Activated T-cell treated with anti-CD3 and anti-CD28 coated beads, Interleukin-2, amount 50 U/mL, for 48 hours (primary cell): ENCODE data around the gene TMEM63C.

Experiments used
- DNase-seq, 2 experiments: peaks; one replicate each; pipeline ENCODE4 v3.0.0-alpha.2; 2020

The TMEM63C gene, protein sequence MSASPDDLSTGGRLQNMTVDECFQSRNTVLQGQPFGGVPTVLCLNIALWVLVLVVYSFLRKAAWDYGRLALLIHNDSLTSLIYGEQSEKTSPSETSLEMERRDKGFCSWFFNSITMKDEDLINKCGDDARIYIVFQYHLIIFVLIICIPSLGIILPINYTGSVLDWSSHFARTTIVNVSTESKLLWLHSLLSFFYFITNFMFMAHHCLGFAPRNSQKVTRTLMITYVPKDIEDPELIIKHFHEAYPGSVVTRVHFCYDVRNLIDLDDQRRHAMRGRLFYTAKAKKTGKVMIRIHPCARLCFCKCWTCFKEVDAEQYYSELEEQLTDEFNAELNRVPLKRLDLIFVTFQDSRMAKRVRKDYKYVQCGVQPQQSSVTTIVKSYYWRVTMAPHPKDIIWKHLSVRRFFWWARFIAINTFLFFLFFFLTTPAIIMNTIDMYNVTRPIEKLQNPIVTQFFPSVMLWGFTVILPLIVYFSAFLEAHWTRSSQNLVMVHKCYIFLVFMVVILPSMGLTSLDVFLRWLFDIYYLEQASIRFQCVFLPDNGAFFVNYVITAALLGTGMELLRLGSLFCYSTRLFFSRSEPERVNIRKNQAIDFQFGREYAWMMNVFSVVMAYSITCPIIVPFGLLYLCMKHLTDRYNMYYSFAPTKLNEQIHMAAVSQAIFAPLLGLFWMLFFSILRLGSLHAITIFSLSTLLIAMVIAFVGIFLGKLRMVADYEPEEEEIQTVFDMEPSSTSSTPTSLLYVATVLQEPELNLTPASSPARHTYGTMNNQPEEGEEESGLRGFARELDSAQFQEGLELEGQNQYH

DNA sequence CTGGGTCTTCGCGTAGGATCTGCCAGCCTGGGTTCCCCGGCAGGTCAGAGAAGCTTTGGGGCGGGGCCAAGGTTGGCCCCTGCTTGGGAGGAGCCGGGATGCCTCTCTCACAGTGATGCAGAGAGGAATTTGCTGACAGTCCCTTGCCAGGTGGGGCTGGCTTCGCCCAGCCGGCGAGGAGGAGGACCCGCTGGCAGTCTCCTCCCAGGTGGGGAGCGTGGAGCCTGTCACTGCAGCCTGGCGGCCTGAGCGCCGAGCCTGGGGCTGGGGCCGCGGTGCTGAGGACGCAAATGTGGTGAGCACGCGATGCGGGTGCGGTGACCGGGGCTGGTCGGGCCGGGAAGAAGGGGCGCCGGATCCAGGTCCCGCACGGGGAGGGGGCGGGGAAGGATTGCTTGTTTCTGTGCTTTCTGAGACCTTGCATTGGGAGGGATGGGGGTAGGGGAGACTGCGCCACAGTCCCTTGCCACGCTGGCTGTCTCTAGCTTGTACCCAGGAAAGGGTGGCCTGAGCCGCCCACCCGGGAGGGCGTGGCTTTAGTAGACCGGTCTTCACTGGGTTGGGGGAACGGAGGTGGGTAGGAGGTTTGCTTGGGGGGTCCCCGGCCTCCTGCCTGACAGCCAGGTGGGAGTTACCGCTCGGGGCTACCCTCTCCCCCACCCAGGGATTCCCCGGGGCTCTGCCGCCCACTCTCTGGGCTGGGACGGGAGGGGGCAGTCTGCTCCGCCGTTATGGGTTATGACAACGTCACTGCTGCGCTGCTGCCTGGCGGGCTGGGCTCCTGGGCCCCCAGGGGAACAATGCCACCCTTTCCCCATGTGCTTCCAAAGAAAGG, at the start of gene TMEM63C:
TMEM63C (plus strand) TSS at position 196 of the 835 bp plus-strand sequence. CDS start 37,016 bp downstream, outside the sequence.
- DNase-seq = peak; percentile 72 to 82

DNA sequence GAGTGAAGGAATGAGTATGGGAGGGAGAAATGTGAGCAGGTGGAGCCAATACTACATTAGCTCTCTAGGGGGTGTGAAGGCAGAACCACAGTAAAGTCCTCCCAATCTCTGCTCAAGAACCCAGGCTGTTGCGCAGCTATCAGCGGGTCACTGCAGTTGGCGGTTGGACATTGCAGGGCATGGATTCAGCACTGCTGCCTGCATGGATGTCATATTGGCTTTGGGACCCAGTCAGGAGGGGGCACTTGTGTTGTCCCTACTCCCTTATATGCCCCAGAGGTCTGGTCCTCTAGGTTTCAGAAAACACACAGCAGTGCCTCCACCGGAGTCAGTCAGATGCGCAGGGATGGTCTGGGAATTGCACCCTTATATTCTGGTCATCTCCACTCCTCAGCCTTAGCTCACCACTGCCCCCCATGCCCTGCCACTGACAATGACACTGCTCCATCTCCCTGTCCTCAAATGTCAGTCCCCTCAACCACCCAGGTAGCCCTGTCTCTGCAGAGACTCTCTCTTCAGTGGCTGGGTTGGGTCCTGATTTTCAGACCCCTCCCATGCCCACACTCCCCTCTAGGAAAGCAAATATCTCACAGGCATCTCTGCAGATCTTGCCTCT, 49.6 kb upstream of the TMEM63C start:
- peak in 1 of 2 experiments; percentile 10 for DNase-seq

DNA sequence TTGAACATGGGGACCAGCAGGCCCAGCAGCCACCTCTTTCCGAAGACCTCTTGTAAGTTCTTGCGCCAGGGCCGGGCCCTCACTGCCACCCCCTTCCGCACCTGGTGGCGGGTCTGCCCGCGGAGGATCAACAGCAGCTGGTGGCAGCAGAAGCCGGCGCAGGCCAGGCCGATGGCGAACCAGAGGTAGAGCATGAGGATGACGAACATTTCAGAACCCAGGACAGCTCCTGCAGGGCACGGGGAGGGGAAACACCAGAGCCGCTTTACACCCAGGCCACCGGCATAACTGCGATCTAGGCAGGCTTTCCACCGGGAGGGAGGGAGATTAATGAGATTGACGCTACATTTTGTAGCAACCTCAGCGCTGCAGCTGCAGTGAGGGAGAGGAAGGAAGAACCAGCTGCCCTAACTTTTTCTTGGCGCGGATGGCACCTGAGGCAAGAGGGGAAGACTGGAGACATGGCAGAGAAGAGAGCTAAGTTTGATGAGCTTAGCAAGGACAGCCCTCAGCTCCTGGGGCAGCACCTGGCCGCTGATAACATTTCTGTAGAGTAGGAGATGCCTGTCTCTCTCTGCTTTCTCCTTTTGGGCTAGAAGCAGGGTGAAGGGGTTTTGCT, 47.8 kb upstream of the TMEM63C start:
- DNase-seq = peak; percentile 64 to 74

DNA sequence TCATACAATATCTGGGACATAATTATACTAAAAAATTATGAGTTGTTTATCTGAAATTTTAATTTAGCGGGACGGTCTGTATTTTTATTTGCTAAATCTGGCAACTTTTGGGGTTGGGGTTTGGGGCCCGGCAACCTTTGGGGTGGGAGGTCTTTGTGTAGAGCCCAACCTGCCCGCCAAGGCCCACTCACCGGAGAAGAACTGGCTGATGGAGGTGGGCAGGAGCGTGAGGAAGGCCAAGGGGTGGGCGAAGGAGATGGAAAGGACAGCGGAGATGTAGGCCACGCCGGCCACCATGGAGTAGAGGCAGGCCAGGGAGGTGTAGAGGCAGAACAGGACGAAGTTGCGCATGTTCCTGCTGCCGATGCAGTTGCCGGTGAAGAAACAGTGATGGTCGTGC, 42.6 kb upstream of the TMEM63C start:
- no peak for DNase-seq

DNA sequence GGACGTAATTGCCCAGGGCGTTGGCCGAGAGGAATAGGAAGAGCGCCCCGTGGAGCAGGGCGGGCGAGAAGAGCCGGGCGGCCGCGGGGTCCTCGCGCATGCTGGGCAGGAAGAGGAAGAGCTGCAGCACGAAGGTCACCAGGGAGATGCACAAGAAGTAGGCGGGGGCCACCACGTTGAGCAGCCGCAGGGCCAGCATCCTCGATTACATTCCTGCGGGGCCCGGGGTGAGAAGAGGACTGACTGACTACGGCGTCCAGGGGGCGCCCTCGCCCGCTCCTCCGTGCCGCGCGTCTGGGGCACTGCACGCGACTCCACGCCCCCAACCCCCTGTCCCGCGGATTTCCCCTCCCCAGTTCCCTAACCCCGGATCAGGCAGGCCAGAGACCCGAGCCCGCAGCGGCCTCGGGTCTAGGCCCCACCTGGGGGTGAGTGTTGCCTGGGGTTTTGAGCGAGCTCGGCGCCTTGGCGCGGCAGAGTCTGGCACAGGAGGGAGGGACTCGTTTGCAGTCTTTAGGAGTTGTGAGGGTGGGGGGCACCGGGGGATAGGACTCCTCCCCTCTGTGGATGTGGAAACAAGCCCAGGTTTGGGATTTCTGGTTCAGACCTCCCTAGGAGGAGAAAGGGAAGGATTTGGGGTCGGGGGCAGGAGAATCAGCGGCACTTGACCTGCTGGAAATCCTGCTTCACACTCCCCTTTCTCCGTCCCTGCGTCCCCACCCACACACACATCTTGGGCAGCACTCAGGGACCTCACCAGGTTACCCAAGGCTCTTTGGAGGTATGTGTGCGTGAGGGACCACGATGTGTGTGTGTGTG, 41.8 kb upstream of the TMEM63C start:
- peak; percentile 75 to 76 for DNase-seq

DNA sequence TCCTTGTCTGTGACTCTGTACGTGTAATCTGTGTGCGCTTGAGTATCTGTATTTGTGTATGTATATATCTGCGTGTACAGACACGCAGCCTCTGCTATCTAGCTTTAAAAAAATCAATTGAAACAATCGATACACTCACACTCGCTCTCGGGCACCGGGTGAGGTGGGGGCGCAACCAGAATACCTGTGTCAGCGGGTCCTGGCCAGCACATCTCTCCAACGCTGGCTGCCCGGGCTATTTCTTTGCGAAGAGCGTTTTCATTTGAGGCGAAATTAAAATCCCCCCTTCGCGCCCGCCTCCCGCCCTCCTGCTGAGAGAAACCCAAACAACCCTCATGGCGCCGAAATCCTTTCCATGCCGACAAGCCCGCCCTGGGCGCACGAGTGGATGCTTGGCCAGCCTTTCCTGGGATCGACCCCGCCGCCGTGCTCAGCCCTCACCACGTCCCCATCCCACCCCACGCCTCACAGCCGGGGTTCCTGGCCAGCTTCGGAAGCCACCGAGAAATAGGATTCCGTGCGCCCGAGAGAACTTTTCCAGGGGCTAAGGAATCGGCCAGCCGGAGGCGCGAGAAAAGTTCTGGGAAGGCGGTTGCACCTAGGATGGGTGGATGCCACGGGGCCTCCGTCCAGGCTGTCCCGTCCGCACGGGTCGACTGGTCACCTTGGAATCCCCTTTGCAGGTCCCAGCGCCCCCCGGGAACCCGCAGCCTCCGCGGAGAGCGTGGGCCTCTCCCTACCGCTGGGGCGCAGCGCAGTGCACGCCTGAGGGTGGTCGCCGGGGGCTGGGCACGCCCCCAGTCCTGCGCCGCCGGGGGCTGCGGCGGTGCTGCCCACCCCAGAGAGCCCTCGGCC, 41.0 kb upstream of the TMEM63C start:
- no peak for DNase-seq

DNA sequence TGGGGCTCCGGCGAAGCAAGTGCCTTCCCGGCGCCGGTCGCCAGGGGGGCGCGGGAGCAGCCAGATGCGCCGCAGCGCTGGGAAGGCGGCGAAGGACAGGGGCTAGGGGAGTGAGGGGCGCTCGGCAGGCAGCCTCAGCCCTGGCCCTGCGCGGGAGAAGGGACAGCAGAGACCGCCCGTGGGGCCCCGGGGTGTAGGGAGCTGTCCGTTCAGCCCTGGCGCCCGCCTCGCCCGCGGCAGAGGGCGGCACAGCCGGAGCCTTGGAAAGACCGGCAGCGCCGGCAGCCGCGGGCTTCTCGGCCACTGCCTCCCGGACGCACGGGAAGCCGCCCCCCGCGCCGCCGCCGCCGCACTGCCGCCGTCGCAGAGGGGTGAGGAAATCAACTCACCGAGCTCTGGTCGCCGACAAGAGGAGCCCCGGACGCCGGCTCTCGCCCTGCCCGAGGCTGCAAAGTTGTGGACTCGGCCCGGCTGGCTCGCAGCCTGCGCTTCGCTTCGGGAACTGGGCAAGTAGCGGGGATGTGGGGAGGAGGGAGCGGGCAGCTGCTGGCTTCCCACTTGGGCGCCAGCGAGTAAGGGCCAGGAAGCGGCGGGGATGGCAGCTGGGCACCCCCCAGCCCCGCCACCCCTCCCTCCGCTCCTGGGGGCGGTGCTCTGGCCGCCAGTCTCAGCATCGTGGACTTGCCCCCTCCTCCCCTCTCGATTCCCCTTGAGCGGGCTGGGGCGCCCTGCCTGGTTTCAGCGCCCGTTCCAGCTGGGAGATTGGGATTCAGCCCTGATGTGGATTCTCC, 40.2 kb upstream of the TMEM63C start, which contains the start of gene ZDHHC22:
ZDHHC22 (minus strand) TSS at position 578 of the 791 bp plus-strand sequence. CDS start 2,053 bp downstream, outside the sequence.
- peak; percentile 46 to 54 for DNase-seq

DNA sequence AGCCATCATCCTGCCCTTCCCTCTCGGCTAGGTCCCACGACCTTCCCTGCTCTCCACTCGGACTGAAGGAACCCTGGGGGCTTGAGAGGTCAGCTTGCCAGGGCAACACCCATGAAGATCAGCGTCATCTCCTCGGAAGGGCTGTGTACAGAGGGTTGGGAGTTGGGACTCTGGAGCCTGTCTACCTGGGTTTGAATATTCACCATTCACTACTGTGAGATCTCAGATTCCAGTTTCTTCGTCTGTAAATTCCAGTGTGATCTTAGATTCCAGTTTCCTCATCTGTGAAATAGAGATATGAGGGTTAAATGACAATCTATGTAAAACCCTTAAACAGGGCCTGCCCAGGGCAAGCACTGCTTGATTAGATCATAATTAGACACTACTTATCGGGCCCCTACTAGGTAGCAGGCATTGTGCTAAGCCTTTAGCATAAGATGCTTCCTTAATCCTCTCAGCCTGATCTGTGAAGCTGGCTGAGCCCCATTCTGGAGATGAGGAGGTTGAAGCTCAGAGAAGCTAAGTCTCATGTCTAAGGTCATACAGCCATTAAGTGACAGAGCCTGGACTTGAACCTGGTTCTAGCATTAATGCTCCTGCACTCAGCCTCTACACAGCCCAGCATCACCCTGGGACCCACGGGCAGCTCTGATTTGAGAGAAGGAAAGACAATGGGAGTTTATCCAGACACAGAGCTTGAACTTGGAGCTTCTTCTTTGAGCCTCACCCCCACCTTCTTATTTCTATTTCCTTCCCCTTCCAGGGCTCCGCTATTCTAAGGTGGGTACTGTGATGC, 39.4 kb upstream of the TMEM63C start:
- DNase-seq = no peak

DNA sequence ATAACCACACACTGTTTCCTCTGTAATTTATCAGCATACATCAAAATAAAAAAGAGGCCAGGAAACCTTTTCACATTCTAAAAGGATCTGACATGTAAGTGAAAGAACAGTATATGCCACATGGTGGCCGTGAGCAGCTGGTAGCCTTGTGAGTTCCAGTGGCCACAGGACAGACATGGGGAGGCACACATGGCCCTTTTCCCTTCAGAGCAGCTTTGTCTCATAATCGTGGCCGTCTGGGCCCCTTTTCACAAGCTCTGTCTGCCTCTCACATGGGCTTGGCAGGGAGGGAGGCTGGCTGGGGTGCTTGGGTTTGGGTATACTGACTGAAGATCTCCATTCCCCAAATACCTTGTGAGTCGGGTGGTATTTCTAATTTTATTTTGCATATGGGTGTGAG, 38.5 kb upstream of the TMEM63C start:
- no peak for DNase-seq

DNA sequence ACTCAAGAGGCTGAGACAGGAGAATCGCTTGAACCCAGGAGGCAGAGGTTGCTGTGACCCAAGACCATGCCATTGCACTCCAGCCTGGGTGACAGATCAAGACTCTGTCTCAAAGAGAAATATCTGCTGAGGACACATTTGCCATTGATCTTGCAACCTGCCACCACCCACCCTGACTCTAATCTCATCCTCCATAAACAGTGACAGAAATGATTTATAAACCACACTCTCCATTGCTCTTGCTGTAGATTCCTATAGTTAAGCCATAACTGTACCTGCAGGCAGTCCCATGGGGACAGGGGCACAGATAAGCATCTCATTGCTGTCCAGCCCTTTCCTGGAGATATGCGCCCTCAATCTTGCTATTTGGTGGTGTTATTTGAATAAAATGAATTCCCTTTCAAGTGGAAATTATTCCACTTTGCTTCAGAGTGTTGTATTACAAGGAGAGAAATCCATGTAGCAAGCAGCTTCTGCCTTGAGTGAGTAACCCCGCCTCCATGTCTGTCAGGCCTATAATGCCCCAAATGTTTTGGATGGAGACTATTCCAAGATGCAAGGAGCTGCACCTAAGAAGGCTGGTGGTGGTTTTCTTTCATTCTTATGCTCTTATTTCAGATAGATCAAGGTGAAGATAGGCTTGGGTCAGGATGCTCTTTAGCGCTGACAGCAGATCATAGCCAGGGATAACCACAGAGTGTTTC, 37.0 kb upstream of the TMEM63C start:
- DNase-seq = no peak

DNA sequence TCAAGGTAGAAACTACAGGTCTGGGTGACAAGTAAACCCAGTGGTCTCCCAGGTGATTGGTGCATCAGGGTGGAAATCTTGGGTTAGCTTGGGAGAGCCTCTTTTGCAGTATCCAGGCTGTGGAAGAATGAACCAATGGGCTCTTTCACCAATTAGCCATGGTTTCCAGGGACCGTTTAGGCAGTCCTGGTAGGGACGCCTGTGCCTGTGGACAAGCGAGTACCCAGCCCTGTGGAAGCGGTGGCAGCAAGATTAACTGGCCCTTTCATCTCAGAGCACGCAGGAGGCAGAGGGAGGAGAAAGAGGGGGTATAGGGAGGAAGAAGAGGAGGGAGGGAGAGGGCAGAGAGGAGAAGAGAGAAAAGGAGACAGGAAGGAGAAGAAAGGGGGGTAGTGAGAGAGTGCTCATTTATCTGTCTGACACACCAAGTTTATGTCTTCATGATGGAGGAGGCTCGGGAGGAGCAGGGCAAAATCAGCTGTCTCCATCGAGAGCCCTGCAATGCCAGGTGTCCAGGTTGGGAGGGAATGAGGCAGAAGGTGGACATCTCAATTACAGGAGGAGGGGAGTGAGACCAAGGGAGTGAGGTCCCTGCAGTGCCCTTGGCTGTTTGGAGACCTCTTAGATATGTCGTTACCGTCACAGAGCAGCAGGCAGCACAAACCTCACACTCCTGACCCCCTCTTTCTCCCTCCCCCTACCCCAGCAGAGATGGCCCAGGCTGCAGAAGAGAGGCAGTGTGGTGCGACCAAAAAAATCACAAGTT, 35.4 kb upstream of the TMEM63C start:
- DNase-seq = no peak

DNA sequence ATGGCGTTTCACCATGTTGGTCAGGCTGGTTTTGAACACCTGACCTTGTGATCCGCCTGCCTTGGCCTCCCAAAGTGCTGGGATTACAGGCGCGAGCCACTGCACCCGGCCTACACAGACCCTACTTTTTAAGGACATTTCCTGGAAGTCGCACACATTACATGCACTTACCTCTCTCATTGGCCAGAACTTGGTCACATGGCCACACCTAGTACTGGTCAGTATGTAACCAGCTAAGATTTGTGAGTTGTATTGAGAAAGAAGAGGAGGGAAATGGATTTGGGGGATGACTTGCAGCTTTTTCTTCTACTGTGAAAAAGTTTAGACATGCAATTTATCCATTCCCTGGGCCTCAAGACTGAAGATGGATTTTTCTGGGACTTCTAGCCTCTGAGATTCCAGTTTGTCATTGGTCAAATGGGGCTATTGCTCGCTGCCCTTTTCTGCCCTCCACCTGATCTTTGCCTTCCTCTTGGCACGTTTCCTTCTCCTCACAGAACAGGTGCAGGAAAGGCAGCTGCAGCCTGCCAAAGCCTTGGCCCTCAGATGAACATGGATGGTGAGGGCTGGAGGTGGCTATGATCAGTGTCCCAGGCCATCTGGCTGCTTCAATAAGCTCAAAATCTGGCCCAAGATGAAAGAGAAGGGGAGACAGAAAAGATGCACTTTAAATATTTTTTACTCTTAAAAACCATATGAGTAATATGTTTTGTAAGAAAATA, 32.9 kb upstream of the TMEM63C start:
- no peak for DNase-seq

DNA sequence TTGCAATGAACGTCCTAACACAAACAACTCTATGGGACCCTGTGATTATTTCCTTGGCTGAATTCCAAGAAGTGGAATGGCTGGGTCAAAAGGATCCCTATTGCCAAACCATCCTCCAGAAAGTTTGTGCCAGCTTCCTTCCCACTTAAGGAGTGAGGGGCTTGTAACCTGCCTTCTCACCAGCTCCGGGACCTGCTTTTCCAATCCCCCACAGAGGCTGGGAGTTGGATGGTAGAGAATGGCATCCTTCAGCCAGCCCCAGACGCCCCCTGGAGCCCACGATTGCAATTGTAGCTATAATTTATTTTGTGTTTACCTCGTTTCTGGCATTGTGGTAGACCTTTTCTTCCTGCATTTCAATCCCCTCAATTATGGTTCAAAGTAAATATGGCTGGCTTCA, 30.4 kb upstream of the TMEM63C start:
- DNase-seq = peak in 1 of 2 experiments; percentile 31

DNA sequence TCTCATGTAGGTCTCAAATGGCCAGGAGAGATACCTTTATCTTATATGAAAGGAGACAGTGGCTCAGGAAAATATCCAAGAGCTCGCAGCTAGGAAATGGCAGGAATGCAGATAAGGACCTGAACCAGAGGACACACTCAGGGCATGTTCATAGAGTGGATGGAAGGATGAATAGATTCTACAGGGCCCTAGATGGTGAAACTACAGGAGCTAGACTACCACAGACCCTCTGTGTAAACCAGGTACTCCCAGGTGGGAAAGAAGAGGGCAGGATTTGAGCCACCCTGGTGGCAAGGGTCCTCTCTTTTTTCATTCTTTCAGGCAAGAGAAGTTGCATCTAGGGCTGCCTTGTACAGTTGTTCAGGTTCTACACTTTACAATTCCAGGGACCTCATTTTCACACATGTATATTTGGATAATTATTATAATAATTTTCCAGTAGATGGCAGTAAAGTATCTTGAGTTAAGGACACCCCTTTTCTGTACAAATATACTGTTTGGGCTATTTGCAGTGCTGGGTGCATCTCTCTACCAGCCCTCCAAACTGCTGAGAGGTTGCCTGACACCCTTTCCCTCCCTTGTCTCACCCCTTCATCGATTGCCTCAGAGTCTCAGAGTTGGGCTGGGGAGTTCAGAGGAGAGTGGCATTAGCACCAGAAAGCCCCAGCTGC, 29.5 kb upstream of the TMEM63C start:
- no peak for DNase-seq

DNA sequence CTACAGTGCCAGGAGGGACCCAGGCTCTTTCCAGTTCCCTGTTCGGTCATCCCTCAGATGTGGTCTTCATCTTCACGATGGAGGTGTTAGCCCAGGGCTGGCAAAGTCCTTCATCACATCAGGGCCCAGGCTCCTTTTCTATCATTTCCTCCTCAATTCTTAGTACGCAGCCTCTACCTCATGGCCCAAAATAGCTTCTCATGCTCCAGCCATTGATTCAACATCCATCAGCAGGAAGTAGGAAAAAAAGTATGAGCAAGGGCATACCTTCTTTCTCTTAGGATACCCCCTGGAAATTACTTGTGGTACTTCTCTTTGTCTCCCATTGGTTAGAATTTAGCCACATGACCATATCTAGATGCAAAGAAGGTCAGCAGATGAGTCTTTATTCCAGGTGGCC, 27.8 kb upstream of the TMEM63C start:
- DNase-seq = no peak

DNA sequence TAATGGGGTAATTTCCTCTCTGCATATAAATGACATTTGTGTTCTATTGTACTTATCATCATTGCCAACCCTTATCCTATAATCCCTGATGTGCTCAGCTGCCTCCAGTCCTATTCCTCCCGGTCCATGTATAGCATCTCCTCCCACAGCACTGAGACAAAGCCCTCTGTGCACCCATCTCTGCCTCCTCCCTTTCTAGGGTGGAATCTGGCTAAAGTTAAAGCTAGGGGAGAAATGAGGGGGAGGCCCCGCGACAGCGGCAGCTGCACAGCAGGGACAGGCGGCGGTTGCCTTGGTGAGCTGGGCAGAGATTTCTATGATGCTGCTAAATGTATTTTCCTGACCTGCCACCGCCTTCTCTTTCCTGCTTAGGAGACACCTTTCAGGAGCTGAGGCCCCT, 27.2 kb upstream of the TMEM63C start:
- no peak for DNase-seq
